Ovary (tissue), 9 donors: ENCODE data around the gene THADA. TPM values are rescaled to one million over a fixed set of nuclear protein-coding genes. Genes with fewer than 3 reads are reported as not detected.
"Not testable (repeated sequence)": the region's sequence is repeated elsewhere in the genome, so short reads cannot be mapped to it uniquely, and the experiment has no call there.

Source experiments
- DNase-seq, 5 donors: peaks; one replicate each; pipeline ENCODE4 v3.0.0-alpha.2; 2019 to 2020
- H3K27ac ChIP-seq, 2 donors: fragments of 200-600 bp; one replicate each; pipeline versions ENCODE4 v1.5.1 to v1.8.0; 2019 to 2022
- H3K27me3 ChIP-seq: fragments of 200-600 bp; one replicate; pipeline ENCODE4 v1.8.0; 2022
- H3K36me3 ChIP-seq: fragments of 200-600 bp; sonication (generic); one replicate; pipeline ENCODE4 v1.5.1; 2019
- H3K4me1 ChIP-seq: one replicate; pipeline ENCODE4 v1.8.1; 2013; ENCODE audit warnings: mild to moderate bottlenecking, moderate library complexity; ENCODE audit not compliant: insufficient read depth
- H3K4me3 ChIP-seq: fragments of 200-600 bp; sonication (generic); one replicate; pipeline ENCODE4 v1.5.1; 2017
- H3K9me3 ChIP-seq, 2 donors: fragments of 200-600 bp in 1 of 2; sonication (generic) in 1 of 2; one replicate each; pipeline versions ENCODE4 v1.5.1 to v1.8.1; 2013 to 2019; ENCODE audit warnings: mild to moderate bottlenecking in 1 of 2, moderate library complexity in 1 of 2
- CTCF ChIP-seq, 3 donors: fragments of 450-650 bp in 2 of 3; fragments of 200-600 bp in 1 of 3; IDR thresholded peaks; one replicate each; pipeline versions ENCODE4 v1.5.1 to v1.8.0; 2016 to 2022; ENCODE audit warnings: antibody characterized with exemption in 3 of 3, mild to moderate bottlenecking in 1 of 3
- EP300 ChIP-seq: sonication (generic); formaldehyde crosslinking; IDR thresholded peaks from one replicate; pipeline ENCODE4 v1.6.1; 2017; ENCODE audit warnings: antibody characterized with exemption
- POLR2A ChIP-seq: fragments of 450-650 bp; IDR thresholded peaks from one replicate; pipeline ENCODE4 v1.6.1; 2017; ENCODE audit warnings: antibody characterized with exemption, mild to moderate bottlenecking, moderate library complexity
- WGBS, 3 donors: extraction: QIAGEN DNeasy Blood & Tissue Kit in 1 of 3; methylation state at CpG; one replicate each; pipeline versions ENCODE4 v1.1.5 to v1.1.7; 2013 to 2017; 5-methylcytosine and 5-hydroxymethylcytosine counted together
- intact Hi-C, 4 donors: fragments of 100-400 bp; cut with DNase I; formaldehyde crosslinking; loops; one replicate each; pipeline versions ENCODE4 v1.11.0 to v1.15.1; 2022 to 2023
- polyA plus RNA-seq, 2 donors: library from polyadenylated mRNA; stranded (reverse); fragments of 200-250 nt in 1 of 2; fragments of 350-450 nt in 1 of 2; fragmentation: Illumina TruSeq in 1 of 2; extraction: RNeasy Lipid Tissue Mini Kit (QIAGEN cat#74804) in 1 of 2; gene quantifications; one replicate each; pipeline ENCODE4 v1.2.3, GENCODE V29; 2013 to 2014
- total RNA-seq, 7 donors: library from RNA; depleted of rRNA in 2 of 7; stranded (reverse); fragments of >200 nt in 2 of 7; fragmentation: NEBNext Ultra II Directional in 3 of 7; extraction: Animal tissue kit (Norgen Biotek cat#: 25700) in 3 of 7; gene quantifications; one replicate each; pipeline versions ENCODE4 v1.1.0 to v1.2.4, GENCODE V29; 2016 to 2023
- donor health status: DM: no; HTN: no; CAD: no; lungs with moderate emphysema.
- donor health status: DM: no; HTN: no; CAD: no.
- donor health status: Bipolar disorder and iron deficiency.
- donor health status: DM: yes; HTN: yes; CAD: no.
- donor health status: DM: no; HTN: no; CAD: no.
- donor health status: DM: yes; HTN: yes; CAD: no.

Gene THADA
- total and polyA plus RNA-seq, 9 donors, result 14.0 to 46.8 (median 28.6) TPM

- TF ChIP-seq CTCF (IDR thresholded peaks at IDR 0.05) (no peak), EP300 (no peak), POLR2A (no peak)
- H3K4me1 ChIP-seq, result peaks cover 14% of the 10 kb centered on the region
- intact Hi-C loops, result loop anchor here in 1 of 4 donors (10.0 kb wide), 1 partner anchor 45 kb away; no protein-coding TSS in a partner anchor
- no peak overlapping the region for H3K4me3 ChIP-seq
- no peaks in the 10 kb centered on the region for H3K27me3 ChIP-seq
- H3K36me3 ChIP-seq, result no peaks in the 10 kb centered on the region
- DNase-seq, result no peak
- 97 to 99% (median 98%) methylated on average over 6 of the region's 6 CpGs for WGBS, 3 donors
- no peaks in the 10 kb centered on the region for H3K9me3 ChIP-seq
- no peak overlapping the region for H3K27ac ChIP-seq
Measured at GRCh38 chr2:43389581-43390466, 206.0 kb downstream of the THADA start.

GRCh38 chr2:43388371-43388770 lies 207.5 kb downstream of the THADA start:
- intact Hi-C loops, result no loop called here
- Histone ChIP-seq H3K9me3 (no peaks in the 10 kb centered on the region), H3K36me3 (no peaks in the 10 kb centered on the region), H3K4me1 (peaks cover 14% of the 10 kb centered on the region), H3K27ac (no peak overlapping the region), H3K27me3 (no peaks in the 10 kb centered on the region), H3K4me3 (no peak overlapping the region)
- WGBS, 3 donors, result 94 to 96% (median 95%) methylated on average over 2 of the region's 2 CpGs
- TF ChIP-seq CTCF (IDR thresholded peaks at IDR 0.05), result no peak
- no peak for TF ChIP-seq POLR2A
- no peak for TF ChIP-seq EP300
- DNase-seq, result no peak

GRCh38 chr2:43387092-43388062 lies 208.5 kb downstream of the THADA start:
- H3K36me3 ChIP-seq, result no peaks in the 10 kb centered on the region
- H3K27ac ChIP-seq, result no peak overlapping the region
- no peaks in the 10 kb centered on the region for H3K27me3 ChIP-seq
- peaks cover 12% of the 10 kb centered on the region for H3K4me1 ChIP-seq
- no peak overlapping the region for H3K4me3 ChIP-seq
- no peak for DNase-seq
- WGBS, 3 donors, result 85 to 91% (median 89%) methylated on average over 7 of the region's 7 CpGs
- intact Hi-C loops, result no loop called here
- TF ChIP-seq EP300 (no peak), CTCF (IDR thresholded peaks at IDR 0.05) (no peak), POLR2A (no peak)
- no peaks in the 10 kb centered on the region for H3K9me3 ChIP-seq

GRCh38 chr2:43386679-43387078 lies 209.2 kb downstream of the THADA start:
- H3K36me3 ChIP-seq, DNase-seq: not testable (repeated sequence)

More at GRCh38 chr2:43386679-43387078, 209.2 kb downstream of the THADA start:
- WGBS, 3 donors, result 95 to 98% (median 96%) methylated on average over 9 of the region's 9 CpGs
- H3K27ac ChIP-seq, H3K9me3 ChIP-seq, H3K4me3 ChIP-seq, intact Hi-C loops, H3K27me3 ChIP-seq: not testable (repeated sequence)
- H3K4me1 ChIP-seq, result peaks cover 11% of the 10 kb centered on the region
